ENCODE measurements around the gene TIMM23.
"Not testable (repeated sequence)": the region's sequence is repeated elsewhere in the genome, so short reads cannot be mapped to it uniquely, and the experiment has no call there.

The TIMM23 gene

DNA sequence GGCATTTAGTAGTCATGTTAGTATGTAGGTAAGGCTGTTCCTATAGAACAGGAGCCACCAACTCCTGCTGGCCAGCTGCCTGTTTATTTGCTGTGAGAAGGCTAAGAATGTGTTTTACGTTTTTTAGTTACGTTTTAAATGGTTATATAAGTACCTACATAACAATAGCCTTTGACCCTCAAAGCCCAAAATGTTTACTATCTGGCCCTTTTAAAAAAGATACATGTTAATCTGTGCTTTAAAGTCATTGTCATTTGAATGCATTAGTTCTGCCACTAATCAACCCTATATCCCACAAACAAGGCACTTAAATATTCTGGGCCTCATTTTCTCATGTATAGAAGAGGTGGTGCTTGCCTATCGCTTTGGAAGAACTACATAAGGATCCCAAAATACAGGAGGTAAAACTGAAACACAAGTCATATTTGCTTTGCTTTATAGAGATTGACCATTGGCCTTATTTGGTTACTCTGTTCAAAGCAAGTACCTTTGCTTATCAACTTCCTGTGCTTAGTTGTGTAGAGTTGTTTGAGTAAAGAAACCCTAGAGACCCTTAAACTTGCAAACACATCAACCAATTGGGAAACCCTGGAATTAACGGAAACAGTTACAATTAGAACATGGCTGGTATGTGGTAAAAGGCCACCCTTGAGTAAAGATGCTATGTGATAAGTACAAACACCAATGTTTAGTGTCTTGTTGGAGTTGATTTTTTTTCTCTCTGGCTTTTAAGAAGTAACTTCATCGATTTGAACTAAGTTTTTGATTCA is 25.9 kb downstream of the TIMM23 start:
- no peak for DNase-seq

DNA sequence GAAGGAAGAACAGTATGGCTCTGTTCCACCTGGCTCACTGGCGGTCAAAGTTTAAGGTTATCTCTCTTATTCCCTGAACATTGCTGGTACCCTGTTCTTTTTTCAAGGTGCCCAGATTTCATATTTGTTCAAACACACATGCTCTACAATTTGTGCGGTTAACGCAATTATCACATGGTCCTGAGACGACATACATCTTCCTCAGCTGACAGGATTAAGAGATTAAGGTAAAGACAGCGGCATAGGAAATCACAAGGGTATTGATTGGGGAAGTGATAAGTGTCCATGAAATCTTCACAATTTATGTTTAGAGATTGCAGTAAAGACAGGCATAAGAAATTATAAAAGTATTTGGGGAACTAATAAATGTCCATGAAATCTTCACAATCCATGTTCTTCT is 27.7 kb downstream of the TIMM23 start:
- DNase-seq: not testable (repeated sequence)

DNA sequence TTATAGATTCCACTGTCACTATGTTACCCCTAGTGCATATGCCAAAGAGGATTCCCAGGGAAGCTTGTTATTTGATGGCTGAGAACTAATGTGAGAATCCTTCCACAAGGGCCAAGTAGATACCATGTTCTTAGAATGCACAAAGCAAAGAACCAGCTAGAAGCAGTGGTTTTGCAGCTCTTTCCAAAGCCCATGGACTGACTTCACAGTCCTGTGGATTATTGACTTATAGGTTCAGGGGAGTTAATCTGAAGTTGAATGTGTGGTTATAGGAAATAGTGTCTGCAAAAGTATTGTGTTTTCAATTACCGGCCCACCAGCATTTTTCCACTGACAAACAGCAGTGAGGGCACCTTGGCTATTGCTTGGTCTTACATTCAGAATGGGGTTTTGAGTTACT is 28.2 kb downstream of the TIMM23 start:
- no peak for DNase-seq

DNA sequence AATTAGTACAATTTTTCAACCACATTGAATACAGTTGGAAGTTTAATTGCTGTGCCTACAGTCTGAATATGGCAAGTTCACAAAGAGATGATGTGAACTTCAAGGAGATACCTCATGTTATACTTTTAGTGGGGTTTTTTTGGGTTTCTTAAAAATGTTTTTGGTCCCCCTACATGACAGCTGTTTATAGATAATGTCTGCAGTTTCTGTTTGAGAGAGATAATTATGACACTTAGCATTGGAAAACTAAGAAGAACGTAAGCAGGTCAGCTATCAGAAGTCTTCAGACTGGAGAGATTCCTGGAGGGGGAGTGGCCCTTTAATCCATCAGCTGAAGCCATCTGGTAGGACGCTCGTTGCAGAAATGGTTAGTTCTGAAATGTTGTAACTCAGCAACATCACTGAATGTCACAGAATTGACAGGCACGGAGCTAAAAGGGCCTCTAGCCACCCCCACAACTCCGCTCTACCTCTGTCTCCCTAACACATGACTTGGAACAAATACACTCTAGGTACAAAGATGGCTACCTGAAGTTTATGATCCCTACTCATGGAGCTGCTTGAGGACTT is 29.0 kb downstream of the TIMM23 start:
- no peak for DNase-seq

DNA sequence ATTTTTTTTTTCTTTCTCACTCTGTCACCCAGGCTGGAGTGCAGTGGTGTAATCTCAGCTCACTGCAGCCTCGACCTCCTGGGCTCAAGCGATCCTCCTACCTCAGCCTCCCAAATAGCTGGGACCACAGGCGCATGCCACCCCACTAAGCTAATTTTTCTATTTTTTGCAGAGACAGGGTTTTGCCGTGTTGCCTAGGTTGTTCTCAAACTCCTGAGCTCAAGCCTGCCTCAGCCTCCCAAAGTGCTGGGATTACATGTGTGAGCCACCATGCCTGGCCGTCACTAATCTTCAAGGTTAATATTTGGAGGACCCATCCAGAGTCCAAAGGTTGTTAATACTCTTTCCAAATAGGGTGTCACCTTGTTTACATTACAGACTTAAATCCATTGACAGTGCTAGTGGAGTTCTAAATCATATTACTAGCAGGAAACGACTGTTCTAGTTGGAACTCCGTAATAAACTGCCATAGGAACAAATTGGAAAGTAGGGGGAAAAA is 29.9 kb downstream of the TIMM23 start:
- not testable (repeated sequence) for DNase-seq

DNA sequence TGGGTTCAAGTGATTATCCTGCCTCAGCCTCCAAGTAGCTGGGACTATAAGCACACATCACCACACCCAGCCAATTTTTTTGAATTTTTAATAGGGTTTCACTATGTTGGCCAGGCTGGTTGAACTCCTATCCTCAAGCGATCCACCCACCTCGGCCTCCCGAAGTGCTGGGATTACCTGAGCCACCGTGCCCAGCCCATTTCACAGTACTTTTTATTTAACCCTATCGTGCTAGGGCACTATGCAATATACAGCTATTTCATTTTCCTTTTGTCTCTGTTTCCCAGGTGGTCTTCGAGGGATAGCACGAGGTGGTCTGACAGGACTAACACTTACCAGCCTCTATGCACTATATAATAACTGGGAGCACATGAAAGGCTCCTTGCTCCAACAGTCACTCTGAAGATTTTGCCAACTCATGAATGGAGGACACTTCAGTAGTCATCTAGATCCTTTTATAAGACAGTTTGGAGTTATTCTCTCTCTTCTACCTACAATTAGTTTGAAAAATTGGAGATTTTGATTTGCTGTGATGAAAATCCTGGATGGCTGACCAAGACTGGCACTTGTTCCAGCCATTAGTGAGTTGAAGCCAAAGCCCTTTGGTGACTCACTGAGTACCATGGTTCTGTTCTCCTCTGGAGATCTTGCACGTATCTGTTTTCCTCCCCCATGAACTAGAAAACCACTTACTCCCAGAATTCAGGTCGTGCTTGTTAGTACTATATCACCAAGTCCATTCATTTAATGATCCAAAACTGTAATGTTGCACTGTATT is 30.8 kb downstream of the TIMM23 start:
- DNase-seq: no peak

DNA sequence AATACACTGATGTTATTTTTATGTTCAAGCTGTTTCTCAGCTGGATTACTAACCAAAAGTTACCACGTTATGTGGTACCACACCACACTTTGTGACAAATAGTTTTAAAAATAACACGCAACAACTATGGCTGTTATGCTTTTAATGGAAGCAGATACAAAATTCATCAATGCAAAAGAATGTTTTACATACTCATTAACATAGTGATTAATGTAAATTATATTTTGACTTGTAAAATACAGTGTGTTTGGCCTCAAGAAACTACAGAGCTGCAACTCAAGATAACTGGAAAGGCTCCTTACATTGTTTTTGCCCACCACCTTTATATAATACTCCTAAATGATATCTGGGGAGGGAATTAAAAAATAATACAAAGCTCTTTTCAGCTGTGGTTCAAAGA is 32.7 kb downstream of the TIMM23 start:
- no peak for DNase-seq

DNA sequence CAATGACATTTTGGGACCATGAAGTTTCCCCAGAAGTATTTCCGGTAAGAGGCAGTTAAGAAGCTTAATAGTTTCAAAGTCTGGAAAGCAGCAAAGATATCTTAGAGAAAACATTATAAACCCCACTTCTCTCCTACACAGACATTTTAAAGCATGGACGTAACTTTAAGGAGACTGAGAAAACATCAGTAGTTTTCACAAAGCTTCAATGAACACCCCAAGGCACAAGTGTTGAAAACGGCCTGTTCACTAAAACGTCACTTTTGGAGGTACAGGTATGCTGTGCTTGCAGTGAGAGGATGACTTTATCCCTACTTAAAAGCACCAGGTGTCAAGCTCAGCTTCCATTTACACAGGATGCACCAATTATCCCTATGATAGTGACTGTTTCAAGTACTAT is 33.1 kb downstream of the TIMM23 start:
- no peak for DNase-seq

DNA sequence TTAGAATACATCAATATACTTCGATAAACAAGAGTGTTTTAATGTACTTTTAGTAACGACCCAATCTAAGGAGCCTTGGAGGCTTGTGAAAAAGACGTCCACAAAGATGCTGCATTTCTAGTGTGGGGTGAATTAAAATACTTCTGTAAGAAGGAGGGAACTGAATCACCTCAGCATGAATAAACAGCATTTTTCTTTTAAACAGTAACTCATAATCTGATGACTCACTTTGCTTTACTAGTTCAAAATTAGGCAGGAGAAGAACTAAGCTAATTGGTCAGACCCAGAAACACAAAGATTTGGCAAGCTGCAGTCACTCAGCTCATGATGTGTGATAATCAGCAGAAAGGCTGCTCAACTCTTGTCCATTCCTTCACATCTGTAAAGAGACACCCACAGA is 33.9 kb downstream of the TIMM23 start:
- no peak for DNase-seq

DNA sequence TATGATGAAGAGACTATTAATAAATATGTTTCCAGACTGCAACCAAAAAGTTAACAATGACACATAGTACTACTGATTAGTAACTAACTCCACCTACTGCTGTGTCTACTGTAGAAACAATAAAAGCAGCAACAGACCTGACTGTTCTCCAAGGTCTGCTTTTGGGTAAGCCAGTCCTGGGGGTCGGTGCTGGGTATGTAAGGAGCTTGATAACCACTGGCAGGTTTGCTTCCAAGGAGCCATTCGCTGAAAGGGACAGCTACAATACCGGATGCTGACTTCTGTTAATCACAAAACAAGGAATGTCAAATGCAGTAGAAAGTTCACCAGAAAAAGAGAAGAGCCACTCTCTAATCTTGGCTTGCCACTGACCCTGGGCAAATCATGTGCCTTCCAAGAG is 40.5 kb downstream of the TIMM23 start:
- no peak for DNase-seq

DNA sequence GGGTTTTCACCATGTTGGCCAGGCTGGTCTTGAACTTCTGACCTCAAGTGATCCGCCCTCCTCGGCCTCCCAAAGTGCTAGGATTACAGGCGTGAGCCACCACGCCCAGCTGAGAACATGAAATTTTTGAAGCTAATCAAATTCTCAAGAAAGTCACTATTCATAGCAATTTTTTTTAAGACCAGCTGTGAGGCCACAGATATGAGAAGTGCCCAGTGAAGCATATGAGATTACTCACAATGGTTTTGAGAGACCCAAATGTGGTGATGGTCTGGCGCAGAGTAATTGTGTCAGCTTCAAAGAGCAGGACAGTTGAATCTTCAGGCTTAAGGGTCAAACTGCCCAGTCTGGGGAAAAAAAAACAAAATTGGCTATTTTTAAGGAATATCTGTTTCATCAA is 41.9 kb downstream of the TIMM23 start:
- no peak for DNase-seq

DNA sequence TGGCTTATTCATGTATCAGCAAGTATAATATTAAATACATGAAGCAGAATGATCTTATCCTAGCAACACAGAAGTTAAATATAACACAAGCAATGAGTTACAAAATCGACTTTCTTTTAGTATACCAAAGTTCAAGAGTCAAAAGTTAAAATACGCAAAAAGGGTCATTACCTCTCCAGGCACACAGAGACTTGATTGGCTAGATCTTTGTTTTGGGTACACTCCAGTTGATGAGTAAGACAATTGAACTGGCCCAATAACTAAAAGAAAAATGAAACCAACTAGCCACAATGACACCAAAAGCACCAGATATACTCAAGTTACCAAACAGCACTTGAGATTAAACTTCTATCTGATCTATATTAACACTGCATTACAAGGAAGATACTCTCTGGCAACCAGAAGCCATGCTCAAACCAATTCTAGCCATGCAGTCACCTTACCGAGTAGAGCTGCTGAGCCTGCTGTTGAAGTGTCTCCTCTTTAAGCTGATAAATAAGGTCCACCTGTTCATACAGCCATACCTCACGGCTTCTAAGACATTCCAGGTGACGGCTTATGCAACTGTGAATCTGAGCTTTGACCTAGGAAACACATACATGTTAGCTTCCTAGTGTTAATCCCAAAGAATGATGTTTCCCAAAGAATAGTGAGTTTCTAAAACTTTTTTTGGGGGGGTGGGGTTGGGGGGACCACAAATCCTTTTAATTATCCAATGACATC is 42.6 kb downstream of the TIMM23 start:
- no peak for DNase-seq

DNA sequence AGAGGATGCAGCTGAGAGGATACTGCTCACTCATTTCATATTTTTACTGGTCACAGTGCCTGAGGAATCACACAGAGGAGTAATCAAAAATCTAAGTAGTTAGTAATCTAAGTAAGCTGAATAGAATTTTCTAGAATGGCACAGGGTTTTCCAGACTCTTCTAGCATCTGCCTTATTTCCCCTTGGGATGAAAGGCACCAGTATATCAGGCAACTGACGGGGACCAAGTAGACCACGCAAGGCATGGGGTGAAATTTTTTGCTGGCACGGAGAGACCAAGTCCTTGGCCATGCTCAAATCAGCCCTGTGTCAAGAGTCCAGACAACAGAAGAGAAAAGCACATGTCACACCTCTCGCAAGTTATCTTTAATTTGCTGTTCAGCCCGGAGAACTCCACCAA is 43.9 kb downstream of the TIMM23 start:
- DNase-seq: no peak

DNA sequence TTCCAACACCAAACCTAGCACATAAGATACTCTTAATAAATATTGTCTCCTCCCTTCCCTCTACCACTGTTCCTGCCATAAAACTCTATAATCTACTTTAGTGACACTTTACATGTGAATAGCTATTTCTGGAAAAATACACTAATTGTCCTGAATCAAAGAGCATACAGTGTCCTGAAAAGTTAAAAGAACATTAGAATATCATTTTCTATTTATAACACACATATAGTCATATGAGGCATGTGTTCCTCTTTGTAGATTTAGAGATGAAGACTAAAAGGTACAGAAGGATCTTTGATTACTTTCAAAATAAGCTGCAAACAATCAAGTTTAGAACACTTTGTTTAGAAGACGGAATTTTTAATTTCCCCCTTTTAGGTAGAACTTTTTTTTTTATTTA is 44.5 kb downstream of the TIMM23 start:
- DNase-seq: no peak

DNA sequence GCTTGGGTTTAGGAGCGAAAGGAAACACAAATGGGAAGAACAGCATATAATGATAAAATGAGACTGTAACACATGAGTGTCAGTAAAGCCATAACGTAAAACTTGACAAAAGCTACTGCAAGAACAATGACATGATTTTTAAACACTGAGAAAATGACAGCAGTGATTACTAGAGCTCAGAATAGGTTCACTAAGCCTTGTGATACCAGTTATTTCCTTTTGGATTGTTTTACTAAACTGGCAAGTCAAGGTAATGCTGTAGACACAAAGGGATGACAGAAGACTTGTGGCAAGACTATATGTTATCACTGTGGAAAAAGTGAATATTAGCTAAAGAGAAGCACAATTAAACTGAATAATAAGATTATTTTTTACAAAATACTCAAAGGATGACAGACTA is 45.4 kb downstream of the TIMM23 start:
- no peak for DNase-seq

DNA sequence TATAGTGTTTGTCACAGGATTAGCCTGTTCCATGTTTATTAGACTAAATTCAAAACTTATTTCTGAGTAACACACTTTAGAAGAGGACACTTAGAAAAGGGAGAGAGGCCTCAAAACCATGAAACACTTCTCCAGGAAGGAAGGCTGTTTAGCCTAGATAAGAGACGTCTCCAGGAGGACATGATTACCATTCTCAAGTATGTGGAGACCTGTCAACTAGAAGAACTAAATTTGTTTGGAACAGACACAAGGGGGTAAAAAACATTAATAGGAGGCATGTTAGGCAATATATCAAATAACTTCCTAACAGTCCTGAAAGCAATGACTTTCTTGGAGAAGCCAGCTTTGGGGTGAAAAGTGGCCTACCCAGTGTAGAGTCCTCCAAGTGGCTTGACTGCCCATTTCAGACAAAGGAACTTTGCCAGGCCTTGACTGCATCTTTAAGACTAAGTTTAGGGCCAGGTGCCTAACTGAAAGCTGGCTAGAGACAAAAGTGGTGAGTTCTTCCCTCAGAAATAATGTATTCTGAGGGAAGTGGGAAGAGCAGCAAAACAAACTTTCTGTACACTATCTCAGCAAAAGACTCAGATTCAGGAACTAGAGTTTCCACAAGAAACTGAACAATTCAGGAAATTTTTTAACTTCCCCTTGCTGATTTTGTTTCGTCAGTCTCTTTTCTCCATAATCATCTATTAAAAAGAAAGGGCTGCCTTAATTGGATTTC is 46.3 kb downstream of the TIMM23 start:
- no peak for DNase-seq

DNA sequence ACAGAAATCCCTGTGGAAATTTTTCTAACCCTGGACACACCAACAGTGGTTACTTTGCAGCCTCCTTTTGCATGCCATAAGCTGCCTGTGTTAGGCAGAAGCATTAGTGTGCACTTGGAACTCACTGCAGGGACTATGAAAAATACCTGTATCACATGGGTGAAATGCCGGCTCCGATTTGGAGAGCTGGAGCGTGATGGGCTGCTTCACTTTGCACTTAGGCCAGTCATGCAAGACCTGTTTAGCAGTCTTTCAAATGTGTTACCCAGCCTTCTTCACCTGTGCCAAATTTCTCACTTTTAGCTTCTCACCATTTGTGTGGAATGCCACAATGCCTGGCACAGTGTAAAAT is 46.9 kb downstream of the TIMM23 start:
- DNase-seq: no peak

DNA sequence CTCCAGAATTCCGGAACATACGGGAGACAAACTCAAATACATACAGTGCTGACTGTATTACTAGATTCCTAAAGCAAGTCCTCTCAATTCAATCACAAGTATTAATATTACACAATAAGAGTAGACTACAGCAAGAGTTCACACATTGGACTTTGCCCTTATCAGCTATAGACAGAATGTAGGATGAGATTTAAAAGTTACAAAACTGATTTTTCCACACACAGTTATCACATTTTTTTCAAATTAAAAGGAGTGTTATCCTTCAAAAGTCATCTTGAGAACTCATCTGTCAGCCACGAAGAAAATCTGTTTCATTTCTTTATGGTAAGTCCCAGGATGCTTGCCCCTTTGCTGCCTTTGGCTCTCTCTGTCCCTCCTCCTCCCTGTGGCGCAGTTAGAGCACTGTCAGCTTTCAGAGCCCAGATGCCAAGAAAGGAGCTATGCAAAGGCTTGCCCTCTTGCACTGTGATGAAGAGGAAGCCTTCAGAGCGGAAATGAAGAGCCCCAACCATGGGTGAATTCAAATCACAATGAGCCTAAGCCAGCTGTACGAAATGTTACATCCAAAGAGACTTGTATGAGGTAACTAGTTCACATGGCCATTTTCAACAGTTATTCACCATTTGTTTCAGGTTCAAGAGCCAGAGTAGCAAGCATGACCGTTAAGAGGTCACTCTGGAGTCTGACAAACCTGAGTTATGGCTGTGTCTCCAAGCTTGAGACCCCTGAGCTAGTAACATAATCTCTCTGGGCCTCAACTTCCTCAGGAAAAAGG is 47.5 kb downstream of the TIMM23 start:
- DNase-seq: no peak

DNA sequence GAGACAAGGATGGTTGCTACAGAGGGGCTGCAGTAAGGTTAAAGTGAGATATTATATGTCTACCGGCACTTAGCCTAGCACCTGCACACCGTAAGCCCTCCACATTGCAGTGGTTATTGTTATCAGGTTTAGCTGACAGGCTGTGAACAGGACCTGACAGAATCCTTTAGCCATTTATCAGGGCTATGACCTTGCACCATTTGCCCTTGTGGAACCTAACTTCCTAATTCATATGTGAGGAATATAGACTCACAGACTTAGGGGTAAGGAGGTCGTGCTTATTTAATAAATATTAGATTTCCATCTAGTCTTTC is 48.0 kb downstream of the TIMM23 start:
- DNase-seq: no peak

DNA sequence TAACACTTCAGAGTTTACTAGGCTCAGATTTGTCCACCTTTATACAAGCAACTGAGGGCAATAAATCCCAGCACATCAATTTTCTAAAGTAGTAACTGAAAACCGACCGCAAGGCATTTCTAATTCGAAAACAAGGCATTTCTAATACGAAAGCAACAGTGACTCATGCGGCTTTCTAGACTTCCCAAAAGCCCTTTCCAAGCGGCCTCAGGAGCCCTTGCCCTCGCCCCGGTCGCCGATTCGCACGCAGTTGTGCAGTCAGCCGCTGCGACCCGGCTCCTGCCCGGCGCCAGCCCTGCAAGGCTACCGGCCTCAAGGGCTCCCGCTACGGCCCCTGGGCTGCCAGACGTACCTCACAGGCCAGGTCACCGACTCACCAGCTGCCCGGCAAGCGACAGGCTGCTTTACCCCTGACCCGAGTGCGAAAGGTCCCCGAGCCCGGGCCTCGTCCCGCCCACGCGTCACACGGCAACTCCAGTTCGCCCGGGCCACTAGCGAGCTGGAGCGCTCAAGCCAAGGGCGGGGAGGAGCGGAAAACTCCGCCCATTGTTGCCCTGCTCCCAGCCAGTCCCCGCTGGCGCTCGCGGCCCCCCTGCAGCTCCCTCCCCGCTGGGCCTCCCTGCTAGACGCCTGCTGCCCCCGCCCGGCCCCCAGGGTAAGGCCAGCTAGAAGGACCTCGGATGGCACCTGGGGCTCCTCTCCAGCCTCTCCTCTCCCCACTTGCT is 50.9 kb downstream of the TIMM23 start:
- DNase-seq: peak; percentile 68

DNA sequence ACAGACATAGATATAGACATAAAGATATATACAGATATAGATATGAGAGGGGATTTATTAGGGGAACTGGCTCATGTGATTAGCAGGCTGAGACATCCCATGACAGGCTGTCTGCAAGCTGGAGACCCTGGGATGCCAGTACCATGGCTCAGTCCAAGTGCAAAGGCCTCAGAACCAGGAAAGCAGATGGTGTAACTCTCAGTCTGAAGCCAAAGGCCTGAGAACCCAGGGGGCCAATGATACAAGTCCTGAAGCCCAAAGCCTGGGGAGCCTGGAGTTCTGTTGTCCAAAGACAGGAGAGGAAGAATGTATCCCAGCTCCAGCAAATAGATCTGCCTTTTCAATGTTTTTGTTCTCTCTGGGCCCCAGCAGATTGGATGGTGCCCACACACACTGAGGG is 52.7 kb downstream of the TIMM23 start:
- no peak for DNase-seq
